ENCODE measurements around the gene ECSCR.

ECSCR gene

GRCh38 chr5:139457653-139458306, 4.8 kb downstream of the ECSCR start:
- DNase-seq (ENCODE audit: low read depth) = no peak
- TF ChIP-seq, protein P1, sequence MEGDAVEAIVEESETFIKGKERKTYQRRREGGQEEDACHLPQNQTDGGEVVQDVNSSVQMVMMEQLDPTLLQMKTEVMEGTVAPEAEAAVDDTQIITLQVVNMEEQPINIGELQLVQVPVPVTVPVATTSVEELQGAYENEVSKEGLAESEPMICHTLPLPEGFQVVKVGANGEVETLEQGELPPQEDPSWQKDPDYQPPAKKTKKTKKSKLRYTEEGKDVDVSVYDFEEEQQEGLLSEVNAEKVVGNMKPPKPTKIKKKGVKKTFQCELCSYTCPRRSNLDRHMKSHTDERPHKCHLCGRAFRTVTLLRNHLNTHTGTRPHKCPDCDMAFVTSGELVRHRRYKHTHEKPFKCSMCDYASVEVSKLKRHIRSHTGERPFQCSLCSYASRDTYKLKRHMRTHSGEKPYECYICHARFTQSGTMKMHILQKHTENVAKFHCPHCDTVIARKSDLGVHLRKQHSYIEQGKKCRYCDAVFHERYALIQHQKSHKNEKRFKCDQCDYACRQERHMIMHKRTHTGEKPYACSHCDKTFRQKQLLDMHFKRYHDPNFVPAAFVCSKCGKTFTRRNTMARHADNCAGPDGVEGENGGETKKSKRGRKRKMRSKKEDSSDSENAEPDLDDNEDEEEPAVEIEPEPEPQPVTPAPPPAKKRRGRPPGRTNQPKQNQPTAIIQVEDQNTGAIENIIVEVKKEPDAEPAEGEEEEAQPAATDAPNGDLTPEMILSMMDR (IDR thresholded peaks at IDR 0.05; ENCODE audit: insufficient read depth, low read depth, low read length, missing control alignments) = no peak
- H3K4me3 ChIP-seq (ENCODE audit: low read length) = no peak overlapping the region

- DNase-seq (ENCODE audit: low read depth) = no peak
- no peak overlapping the region for H3K4me3 ChIP-seq (ENCODE audit: low read length)
- TF ChIP-seq, protein P1 (IDR thresholded peaks at IDR 0.05; ENCODE audit: insufficient read depth, low read depth, low read length, missing control alignments) = no peak
Measured at GRCh38 chr5:139457241-139457640, 5.3 kb downstream of the ECSCR start.

- TF ChIP-seq, protein P1 (IDR thresholded peaks at IDR 0.05; ENCODE audit: insufficient read depth, low read depth, low read length, missing control alignments) = no peak
- DNase-seq (ENCODE audit: low read depth) = no peak
Measured at GRCh38 chr5:139456776-139457175, 5.8 kb downstream of the ECSCR start.

DNA sequence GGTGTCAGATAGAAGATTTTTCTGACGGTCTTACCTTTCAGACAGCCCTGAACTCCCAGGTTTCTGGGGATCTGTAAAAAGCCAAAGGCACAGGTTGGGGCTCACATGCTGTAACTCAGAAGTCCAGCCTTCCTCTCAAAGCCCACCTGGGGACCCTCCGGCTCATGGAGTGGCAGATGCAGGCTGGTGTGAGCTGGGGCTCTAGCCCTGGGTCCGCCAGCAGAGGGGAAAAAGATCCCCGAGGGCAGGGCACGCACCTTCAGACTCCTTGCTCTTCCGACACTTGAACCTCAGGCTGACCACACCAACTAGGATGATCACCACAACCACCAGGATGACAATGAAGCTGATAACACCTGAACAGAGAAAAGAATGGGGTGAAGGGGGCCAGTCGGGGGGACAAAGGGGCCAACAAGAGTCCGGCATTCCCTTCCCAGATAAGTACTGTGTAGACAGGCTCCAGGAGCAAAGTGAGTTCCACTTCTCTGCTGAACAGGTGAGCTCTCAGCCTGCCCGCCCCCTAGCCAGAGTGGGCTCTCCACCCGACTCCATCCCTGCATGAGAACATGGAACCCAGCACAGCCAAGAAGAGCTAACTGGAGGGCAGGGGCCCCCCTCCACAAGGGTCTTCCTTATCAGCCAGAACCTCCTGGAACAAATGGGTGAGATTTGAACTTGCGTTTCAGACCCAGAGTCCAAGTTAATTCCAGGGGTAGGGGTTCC, 7.8 kb downstream of the ECSCR start:
- no peak overlapping the region for H3K4me3 ChIP-seq (ENCODE audit: low read length)
- TF ChIP-seq, protein P1 (IDR thresholded peaks at IDR 0.05; ENCODE audit: insufficient read depth, low read depth, low read length, missing control alignments) = no peak
- no peak for DNase-seq (ENCODE audit: low read depth)

More at GRCh38 chr5:139456776-139457175, 5.8 kb downstream of the ECSCR start:
- no peak overlapping the region for H3K4me3 ChIP-seq (ENCODE audit: low read length)

DNA sequence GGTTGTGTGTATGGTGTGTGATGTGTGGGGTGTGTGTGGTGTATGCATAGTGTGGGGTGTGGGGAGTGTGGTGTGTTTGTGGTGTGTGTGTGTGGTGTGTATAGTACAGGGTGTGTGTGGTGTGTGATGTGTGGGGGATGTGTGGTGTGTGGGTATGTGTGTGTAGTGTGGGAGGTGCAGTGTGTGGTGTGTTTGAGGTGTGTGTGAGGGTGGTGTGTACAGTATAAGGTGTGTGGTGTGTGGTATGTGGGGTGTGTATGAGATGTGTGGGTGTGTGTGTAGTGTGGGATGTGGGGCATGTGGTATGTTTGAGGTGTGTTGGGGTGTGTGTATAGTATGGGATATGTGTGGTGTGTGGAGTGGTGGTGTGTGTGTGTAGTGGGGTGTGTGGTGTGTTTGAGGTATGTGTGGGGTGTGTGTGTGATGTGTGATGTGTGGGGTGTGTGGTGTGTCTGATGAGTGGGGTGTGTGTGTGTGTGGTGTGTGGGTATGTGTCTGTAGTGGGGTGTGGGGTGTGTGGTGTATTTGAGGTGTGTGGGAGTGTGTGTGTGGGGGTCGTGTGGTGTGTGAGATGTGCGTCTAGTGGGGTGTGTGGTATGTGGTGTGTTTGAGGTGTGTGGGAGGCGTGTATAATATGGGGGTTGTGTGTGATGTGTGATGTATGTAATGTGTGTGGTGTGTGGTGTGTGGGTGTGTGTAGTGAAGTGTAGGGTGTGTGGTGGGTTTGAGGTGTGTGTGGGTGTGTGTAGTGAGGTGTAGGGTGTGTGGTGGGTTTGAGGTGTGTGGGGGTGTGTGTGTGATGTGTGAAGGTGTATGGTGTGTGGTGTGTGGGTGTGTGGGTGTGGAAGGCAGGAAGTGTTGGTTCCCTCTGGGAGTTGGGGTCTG, 8.6 kb downstream of the ECSCR start:
- no peak for DNase-seq (ENCODE audit: low read depth)
- TF ChIP-seq, protein P1 (IDR thresholded peaks at IDR 0.05; ENCODE audit: insufficient read depth, low read depth, low read length, missing control alignments) = no peak

GRCh38 chr5:139451878-139452660, 10.5 kb downstream of the ECSCR start:
- DNase-seq (ENCODE audit: low read depth) = no peak
- no peak overlapping the region for H3K4me3 ChIP-seq (ENCODE audit: low read length)
- TF ChIP-seq, protein P1 (IDR thresholded peaks at IDR 0.05; ENCODE audit: insufficient read depth, low read depth, low read length, missing control alignments) = no peak

More for the DNA sequence above, 8.6 kb downstream of the ECSCR start:
- H3K4me3 ChIP-seq (ENCODE audit: low read length) = no peak overlapping the region

All from epithelial cell of esophagus (primary cell).